SKM-1 treated with dmso at 0.1 percent for 144 hours (cell line): ENCODE data around the gene SEMA6B.

Experiments used
- DNase-seq: peaks from one replicate; lab custom pipeline; 2025; ENCODE audit not compliant: unreplicated experiment; lab: John Stamatoyannopoulos, UW

SEMA6B gene

DNA sequence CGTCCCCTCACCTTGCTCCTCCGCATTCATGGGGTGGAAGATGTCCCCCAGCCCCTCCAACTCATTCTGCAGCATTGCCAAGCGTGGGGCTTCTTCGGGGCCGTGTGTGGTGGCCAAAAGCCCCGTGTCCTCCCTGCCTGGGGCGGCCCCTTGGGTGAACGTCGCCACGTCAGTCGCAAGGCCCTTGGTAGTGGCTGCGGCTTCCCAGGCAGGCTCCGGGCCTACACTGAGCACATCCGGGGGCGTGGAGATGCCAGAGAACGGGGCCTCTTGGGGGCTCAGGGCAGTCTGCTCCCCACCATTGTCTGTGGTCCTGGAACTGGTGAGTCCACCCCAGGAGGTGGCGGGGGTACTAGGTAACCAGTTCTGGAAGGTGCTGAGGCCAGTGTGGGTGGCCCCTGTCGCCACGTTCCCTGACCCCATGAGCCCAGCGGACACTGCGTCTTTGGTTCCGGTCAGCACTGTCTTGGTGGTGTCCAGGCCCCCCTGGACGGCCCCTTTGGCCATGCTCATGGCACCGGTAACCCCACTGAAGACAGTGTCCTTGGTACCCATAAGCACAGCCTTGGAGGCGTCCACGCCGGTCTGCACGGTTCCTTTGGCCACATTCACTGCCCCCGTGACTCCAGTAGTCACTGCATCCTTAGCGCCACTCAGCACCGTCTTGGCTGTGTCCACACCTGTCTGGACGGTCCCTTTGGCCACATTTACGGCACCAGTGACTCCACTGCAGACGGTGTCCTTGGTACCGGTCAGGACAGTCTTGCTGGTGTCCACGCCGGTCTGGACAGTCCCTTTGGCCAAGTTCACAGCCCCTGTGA is 48.8 kb downstream of the SEMA6B start:
- DNase-seq = no peak

GRCh38 chr19:4508698-4509097 is 50.8 kb downstream of the SEMA6B start:
- DNase-seq = no peak

DNA sequence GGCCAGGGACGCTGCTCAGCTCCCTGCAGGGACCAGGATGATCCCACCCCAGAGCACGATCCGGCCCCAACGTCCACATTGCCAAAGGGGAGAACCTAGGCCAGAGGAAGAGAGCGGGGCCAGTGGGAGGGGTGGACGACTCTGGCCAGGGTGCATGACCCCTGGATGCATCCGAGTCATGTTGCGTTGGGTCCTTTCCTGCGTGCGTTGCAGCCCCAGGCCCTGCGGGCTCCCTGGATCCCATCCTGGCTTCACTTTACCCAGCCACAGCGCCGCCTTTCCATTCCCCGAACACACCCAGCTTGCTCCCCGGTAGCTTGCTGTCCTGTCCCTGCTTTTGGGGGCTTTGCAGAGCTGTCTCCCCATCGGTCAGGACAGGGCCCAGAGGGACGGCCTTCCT is 51.7 kb downstream of the SEMA6B start:
- no peak for DNase-seq

DNA sequence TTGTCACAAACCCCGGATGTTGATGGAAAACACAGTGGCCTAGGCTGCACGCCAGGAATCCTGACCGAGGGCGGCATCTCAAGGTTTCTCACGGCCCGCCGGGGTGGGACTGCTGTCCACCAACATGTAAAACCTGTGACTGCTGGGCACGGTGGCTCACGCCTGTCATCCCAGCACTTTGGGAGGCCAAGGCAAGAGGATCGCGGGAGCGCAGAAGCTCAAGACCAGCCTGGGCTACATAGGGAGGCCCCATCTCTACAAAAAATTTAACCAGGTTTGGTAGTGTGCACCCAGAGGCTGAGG is 52.4 kb downstream of the SEMA6B start:
- DNase-seq = no peak

GRCh38 chr19:4506449-4507149 is 52.9 kb downstream of the SEMA6B start:
- no peak for DNase-seq

- no peak for DNase-seq
These were observed 53.7 kb downstream of the SEMA6B start for GRCh38 chr19:4505570-4506448.

DNA sequence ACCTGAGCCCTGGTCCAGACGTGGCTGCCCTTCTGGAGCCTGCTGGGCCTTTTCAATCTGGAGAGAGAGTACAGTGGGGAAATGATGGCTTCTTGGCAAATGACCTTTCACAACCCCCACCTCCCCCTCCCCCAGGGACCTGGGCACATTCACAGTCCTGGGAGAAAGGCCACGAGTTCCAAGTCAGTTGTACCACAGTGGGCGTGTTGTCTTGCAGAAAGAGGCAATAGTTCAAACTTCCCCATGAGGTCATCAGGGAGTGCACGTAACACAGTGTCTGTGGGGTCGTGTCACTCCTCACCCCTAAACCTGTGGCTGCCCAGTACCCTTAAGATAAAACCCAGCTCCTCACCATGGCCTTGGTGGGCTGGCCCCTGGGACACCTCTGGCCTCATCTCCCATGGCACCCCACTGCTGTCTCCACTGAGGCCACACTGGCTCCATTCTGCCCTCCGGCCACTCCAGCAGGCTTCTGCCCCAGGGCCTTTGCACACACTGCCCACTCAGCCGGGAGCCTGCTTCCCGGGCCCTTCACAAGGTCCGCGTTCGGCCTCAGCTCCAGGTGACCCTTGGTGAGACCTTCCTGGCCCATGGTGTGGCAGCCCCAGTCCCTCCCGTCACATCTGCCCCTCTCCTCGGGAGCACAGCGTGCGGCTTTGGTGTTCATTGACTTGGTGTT is 54.5 kb downstream of the SEMA6B start:
- DNase-seq = peak; percentile 24

GRCh38 chr19:4504297-4504701 is 55.2 kb downstream of the SEMA6B start:
- DNase-seq = no peak

DNA sequence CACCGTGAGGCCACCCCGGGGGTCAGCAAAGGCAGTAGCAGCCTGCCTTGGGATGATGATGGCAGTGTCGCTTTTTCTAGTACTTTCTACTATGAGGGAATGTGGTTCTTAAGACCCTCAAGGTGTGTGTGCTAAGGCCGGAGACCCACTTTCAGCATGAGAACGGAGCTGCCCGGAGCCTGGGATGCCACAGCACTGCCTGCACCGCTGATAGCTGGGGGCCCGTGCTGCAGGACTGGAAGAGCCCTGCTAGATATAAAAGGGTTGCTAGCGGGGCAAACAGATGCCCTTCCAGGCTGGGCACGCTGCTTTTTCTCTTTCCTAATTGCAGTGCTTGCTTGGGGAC is 55.7 kb downstream of the SEMA6B start:
- no peak for DNase-seq

DNA sequence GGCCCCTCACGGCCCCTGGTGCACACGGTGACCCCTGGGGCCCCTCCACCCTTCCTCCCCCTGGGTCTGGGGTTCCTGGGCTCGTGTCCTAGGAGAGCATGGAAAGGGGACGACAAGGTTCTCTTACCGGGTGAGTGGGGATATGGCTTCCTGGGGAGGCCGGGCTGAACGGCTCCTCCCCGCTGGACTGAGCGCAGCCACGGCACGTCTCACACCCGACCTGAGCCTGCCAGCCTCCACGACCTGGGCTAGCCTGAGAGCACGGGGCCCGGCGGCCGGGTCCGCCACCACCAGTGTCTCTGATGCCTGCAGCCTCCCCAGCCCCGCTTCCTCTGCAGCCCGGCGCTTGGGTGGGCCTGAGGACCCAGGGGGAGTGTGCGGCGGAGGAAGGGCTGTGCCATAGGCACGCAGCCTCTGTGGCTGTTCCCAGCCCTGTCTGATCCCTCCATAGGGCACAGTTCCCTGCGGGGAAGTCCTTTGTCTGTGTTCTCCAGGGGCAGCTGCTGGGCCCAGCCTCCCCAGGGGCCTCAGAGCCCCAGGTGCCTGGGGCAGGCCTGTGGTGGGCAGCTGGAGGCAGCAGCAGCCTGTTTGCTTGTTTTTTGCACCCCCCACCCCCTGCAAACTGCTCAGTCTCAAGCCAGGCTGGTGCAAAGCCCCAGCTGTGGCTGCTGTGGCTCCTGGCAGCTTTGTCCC is 56.2 kb downstream of the SEMA6B start:
- DNase-seq = no peak

- DNase-seq = no peak
These were observed 57.0 kb downstream of the SEMA6B start for GRCh38 chr19:4502282-4503131.

DNA sequence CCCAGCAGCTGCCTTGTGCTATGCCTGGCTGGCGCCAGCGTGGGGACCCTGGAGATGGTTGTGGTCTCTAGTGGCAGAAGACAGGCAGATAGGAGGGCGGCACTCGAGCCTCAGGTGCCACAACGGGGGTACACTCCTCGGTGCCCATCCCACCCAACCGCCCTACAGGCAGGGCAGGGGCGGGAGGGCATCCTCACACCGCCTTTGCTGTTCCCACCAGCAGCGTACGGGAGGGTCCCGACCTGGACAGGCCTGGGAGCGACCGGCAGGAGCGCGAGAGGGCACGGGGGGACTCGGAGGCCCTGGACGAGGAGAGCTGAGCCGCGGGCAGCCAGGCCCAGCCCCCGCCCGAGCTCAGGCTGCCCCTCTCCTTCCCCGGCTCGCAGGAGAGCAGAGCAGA is 57.8 kb downstream of the SEMA6B start:
- DNase-seq = no peak

- DNase-seq = no peak
These were observed 58.5 kb downstream of the SEMA6B start for GRCh38 chr19:4500841-4501591.

DNA sequence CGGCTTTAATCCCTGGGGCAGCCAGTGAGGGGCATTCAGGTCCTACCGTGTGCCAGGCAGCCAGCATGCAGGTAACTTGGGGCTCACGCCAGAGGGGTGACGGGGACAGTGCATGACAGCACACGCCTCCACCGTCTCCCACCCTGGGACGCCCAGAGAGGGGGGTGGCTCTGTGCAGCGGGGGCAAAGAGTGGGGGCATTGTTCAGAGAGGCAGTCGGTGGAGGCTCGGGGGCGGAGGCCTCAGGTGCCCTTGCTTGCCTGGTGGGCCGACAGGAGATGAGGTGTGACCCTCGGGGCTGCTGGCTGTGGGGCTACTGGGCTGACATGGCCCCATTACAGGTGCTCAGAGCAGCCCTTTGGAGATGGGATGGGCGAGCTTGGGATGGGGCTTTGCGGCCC is 59.6 kb downstream of the SEMA6B start:
- DNase-seq = no peak

GRCh38 chr19:4499318-4499717 is 60.2 kb downstream of the SEMA6B start:
- DNase-seq = no peak

DNA sequence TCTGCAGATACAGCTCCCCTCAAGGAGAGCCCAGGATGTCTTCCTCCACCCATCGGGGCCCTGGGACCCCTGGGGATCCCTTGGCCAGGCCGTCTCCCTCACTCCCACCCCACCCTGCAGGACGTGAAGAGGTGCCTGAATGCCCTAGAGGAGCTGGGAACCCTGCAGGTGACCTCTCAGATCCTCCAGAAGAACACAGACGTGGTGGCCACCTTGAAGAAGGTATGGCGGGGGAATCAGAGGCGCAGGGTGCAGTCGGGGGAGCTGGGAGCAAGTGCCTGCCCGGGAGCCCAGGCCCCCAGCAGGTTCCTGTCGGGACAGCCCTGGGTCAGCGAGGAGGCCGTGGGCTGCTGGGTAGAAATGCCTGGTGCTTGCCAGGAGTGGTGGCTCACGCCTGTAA is 60.8 kb downstream of the SEMA6B start:
- DNase-seq = no peak

GRCh38 chr19:4497770-4498389 is 61.6 kb downstream of the SEMA6B start:
- DNase-seq = no peak

DNA sequence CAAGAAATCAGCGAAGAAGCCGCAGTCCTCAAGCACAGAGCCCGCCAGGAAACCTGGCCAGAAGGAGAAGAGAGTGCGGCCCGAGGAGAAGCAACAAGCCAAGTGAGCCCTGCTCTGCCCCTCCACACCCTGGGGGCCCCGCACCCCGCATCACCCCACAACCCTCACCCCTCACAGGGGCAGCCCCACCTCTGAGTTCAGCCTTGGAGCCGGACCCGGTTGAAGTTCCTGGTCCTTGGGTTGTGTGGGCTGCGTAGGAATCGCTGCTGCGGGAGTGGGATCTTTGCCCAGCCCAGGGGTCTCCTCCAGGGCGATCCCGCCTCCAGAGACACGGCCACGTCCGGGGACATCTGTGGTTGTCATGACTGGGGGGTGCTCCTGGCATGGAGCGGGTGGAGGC is 63.2 kb downstream of the SEMA6B start:
- no peak for DNase-seq

DNA sequence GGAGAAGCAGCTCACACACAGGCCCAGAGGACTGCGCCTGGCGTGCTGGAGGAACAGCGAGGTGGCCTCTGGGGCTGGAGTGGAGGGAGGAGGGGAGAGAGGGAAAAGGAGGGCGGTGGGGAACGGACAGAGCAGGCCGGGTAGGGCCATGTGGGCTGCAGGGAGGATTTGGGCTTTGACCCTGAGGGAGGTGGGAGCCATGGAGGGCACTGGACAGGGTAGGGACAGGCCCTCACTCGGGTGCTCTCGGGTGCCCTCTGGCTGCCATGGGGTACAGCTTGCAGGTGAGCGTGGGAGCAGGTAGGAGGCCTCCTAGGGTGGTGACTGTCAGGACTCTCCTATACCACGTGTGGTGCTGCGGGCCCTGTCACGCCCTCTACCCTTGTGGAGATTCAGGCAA is 64.0 kb downstream of the SEMA6B start:
- DNase-seq = no peak
